ENCODE data around the gene SUGP2.

The SUGP2 gene

DNA sequence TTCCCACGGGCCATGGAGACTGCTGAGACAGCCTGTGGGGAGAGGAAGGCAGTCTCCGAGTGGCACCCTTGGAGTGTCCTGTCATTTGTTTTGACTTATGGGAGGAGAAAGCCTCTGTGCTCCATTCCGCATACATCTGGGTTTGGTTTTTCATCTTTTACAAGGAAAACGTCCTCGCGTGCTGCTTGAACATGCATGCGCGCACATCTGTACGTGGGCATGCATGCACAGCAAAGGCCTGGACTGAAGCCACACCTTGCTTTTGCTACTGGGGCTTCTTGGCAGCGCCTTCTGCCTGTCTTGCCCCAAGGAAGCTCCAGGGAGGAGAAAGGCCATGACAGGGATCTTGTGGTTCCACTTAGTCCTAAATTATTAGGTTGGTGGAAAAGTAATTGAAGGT lies 44.0 kb downstream of the SUGP2 start:
- no peak overlapping the region for H3K4me3 ChIP-seq (ENCODE audit: control insufficient read depth, low read depth, low read length)
- no peak for DNase-seq (ENCODE audit: low read depth)
- TF ChIP-seq, protein P1, sequence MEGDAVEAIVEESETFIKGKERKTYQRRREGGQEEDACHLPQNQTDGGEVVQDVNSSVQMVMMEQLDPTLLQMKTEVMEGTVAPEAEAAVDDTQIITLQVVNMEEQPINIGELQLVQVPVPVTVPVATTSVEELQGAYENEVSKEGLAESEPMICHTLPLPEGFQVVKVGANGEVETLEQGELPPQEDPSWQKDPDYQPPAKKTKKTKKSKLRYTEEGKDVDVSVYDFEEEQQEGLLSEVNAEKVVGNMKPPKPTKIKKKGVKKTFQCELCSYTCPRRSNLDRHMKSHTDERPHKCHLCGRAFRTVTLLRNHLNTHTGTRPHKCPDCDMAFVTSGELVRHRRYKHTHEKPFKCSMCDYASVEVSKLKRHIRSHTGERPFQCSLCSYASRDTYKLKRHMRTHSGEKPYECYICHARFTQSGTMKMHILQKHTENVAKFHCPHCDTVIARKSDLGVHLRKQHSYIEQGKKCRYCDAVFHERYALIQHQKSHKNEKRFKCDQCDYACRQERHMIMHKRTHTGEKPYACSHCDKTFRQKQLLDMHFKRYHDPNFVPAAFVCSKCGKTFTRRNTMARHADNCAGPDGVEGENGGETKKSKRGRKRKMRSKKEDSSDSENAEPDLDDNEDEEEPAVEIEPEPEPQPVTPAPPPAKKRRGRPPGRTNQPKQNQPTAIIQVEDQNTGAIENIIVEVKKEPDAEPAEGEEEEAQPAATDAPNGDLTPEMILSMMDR (IDR thresholded peaks at IDR 0.05; ENCODE audit: control insufficient read depth, insufficient read depth, low read depth, low read length, missing control alignments) = no peak

DNA sequence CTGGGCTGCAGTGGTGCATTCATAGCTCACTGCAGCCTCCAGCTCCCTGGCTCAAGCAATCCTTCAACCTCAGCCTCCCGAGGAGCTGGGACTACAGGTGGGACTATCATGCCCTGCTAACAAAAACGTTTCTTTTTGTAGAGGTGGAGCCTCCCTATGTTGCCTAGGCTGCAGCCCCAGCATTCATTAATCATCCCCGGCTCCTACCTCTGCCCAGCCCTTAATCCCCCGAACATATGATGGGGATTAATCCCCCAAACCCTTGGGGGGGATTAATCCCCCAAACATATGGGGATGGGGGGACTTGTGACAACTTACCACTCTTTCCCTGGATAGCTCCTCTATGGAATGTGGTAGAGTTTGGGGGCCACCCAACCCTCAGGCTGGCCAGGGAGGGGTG lies 45.9 kb downstream of the SUGP2 start:
- TF ChIP-seq, protein P1 (IDR thresholded peaks at IDR 0.05; ENCODE audit: control insufficient read depth, insufficient read depth, low read depth, low read length, missing control alignments) = no peak
- DNase-seq (ENCODE audit: low read depth) = no peak
- H3K4me3 ChIP-seq (ENCODE audit: control insufficient read depth, low read depth, low read length) = no peak overlapping the region

DNA sequence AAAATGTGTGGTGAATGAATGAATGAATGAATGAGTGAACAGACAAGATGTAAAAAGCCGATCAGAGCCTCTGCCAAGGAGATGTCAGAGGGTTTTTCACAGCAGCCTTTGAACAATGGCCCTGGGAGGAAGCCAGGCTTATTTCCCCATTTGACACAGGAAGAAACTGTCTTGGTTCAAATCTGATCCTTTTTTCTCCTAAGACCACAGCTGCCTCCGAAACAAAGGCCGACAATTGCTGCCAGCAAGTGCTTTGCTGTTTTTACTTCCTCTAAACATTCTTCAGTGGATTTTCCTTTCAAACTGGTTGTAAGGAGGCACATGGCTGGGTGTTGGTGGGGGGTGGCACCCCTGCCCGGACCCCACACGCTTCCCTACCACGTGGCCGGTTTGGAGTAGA lies 48.1 kb downstream of the SUGP2 start:
- TF ChIP-seq, protein P1 (IDR thresholded peaks at IDR 0.05; ENCODE audit: control insufficient read depth, insufficient read depth, low read depth, low read length, missing control alignments) = no peak
- no peak for DNase-seq (ENCODE audit: low read depth)
- no peak overlapping the region for H3K4me3 ChIP-seq (ENCODE audit: control insufficient read depth, low read depth, low read length)

DNA sequence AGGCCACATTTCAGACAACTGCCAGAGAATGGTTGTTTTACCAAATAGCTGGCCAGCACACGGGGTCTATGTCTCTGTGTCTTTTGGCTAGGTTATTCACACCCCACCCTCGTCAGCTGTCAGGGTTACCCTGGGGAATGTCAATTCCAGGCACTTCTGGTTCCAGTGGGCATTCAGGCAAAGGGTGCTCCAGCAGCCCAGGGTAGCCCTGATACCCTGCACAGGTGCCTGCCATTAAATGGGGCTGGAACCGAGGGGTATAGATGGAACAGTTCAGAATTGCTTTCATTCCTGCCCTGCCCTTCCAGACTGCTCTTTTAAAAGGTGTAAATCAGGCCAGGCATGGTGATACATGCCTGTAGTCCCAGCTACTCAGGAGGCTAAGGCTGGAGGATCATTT lies 49.1 kb downstream of the SUGP2 start:
- TF ChIP-seq, protein P1 (IDR thresholded peaks at IDR 0.05; ENCODE audit: control insufficient read depth, insufficient read depth, low read depth, low read length, missing control alignments) = no peak

DNA sequence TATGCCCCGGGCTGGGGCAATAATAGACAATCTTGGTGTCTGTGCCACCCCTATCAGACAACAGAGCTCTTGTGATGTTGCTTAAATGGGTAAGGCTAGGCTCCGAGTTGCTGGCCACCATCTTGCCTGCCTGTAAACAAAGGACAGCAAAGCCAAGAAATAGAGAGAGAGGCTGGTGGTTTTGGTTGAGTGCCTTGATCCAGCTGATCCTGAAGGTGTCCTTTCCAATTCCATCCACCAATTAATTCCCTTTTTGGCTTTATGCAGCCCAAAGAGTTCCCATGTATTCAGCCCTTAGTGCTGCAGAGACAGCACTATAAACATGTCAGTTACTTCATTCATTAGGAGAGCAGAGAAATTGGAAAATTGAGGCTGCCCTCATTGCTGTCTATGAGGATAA lies 50.6 kb downstream of the SUGP2 start:
- DNase-seq (ENCODE audit: low read depth) = no peak
- H3K4me3 ChIP-seq (ENCODE audit: control insufficient read depth, low read depth, low read length) = no peak overlapping the region
- TF ChIP-seq, protein P1 (IDR thresholded peaks at IDR 0.05; ENCODE audit: control insufficient read depth, insufficient read depth, low read depth, low read length, missing control alignments) = no peak

More for the DNA sequence above, 49.1 kb downstream of the SUGP2 start:
- no peak overlapping the region for H3K4me3 ChIP-seq (ENCODE audit: control insufficient read depth, low read depth, low read length)
- DNase-seq (ENCODE audit: low read depth) = no peak

DNA sequence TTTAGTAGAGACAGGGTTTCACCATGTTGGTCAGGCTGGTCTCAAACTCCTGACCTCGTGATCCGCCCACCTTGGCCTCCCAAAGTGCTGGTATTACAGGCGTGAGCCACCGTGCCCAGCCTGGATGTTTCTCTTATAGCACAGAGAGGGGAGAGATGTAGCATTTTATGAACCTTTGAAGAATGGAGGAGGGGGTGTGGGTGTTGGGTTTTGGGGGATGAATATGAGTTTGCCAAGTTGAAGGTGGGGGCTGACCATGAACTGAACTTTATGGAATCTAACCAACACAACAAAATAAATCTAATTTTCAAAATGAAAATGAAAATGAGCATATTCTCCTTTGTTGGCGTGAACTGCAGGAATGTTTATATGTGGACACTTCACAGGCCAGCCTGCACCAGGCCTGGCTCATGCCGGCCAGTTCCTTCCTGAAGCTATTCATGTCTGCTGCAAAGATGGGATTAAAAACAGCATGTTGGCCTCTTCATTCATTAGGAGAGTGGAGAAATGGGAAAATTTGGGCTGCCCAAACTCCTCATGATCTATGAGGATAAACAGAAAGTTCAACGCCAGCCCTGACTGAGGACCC lies 52.8 kb downstream of the SUGP2 start:
- no peak overlapping the region for H3K4me3 ChIP-seq (ENCODE audit: control insufficient read depth, low read depth, low read length)
- no peak for DNase-seq (ENCODE audit: low read depth)
- TF ChIP-seq, protein P1 (IDR thresholded peaks at IDR 0.05; ENCODE audit: control insufficient read depth, insufficient read depth, low read depth, low read length, missing control alignments) = no peak

DNA sequence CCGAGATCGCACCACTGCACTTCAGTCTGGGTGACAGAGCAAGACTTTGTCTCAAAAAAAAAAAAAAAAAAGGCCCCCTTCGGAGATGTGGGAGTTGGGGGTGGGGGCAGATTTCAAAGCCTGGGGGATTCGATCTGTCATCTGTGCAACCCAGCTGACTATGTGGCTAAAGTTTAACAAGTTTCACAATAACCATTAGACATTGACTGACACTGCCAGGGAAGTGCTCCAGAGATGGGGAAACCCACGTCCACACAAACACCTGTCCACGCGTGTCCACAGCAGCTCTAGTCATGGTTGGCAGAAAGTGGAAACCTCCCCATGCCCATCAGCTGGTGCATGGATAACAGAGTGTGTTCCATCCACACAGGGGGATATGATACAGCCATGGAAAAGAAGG lies 54.7 kb downstream of the SUGP2 start:
- DNase-seq (ENCODE audit: low read depth) = no peak
- no peak overlapping the region for H3K4me3 ChIP-seq (ENCODE audit: control insufficient read depth, low read depth, low read length)
- TF ChIP-seq, protein P1 (IDR thresholded peaks at IDR 0.05; ENCODE audit: control insufficient read depth, insufficient read depth, low read depth, low read length, missing control alignments) = no peak
